Activated CD4-positive, alpha-beta T cell treated with anti-CD3 and anti-CD28 coated beads for 36 hours (primary cell): ENCODE measurements around the gene FCHO2. TPM values are rescaled to one million over a fixed set of nuclear protein-coding genes. Genes with fewer than 3 reads are reported as not detected.
"Not testable (repeated sequence)": the region's sequence is repeated elsewhere in the genome, so short reads cannot be mapped to it uniquely, and the experiment has no call there.

ENCODE experiments used
- ATAC-seq: fragments of 200-7000 bp; cut with Tn5 transposase; one replicate; pipeline ENCODE4 v1.10.0; 2021; ENCODE audit warnings: mild to moderate bottlenecking, moderate library complexity
- CTCF ChIA-PET: fragments of 350-600 bp; sonication (Branson Sonifier 250); formaldehyde crosslinking; loops from one replicate; lab custom pipeline; 2021; ENCODE audit warnings: antibody characterized with exemption; lab: Charles Lee
- POLR2A ChIA-PET: fragments of 350-600 bp; sonication (Branson Sonifier 250); formaldehyde crosslinking; loops from one replicate; lab custom pipeline; 2021; ENCODE audit warnings: antibody characterized with exemption, inconsistent platforms; lab: Charles Lee
- DNase-seq: peaks from one replicate; pipeline ENCODE4 v3.0.0-alpha.2; 2020
- H3K27ac Mint-ChIP-seq: one replicate; pipeline ENCODE4 v1.8.0; 2021; ENCODE audit warnings: mixed read lengths
- H3K27me3 Mint-ChIP-seq: one replicate; pipeline ENCODE4 v1.8.0; 2021; ENCODE audit warnings: mixed read lengths
- H3K36me3 Mint-ChIP-seq: one replicate; pipeline ENCODE4 v1.8.0; 2021; ENCODE audit warnings: low read depth, mixed read lengths
- H3K4me1 Mint-ChIP-seq: one replicate; pipeline ENCODE4 v1.8.0; 2021; ENCODE audit warnings: mixed read lengths
- H3K4me3 Mint-ChIP-seq: one replicate; pipeline ENCODE4 v1.8.0; 2021; ENCODE audit warnings: mild to moderate bottlenecking, moderate library complexity, mixed read lengths
- H3K9me3 Mint-ChIP-seq: one replicate; pipeline ENCODE4 v1.8.0; 2021; ENCODE audit warnings: low read depth, mixed read lengths
- intact Hi-C, 2 experiments: fragments of 100-400 bp; cut with DNase I in 1 of 2; cut with micrococcal nuclease in 1 of 2; formaldehyde crosslinking; loops; one replicate each; pipeline versions ENCODE4 v1.14.2 to v1.15.1; 2022 to 2024; cut with DNase I, micrococcal nuclease
- total RNA-seq, 2 experiments: library from RNA; stranded (reverse); gene quantifications; one replicate each; pipeline ENCODE4 v1.2.3, GENCODE V29; 2021

The FCHO2 gene
- total RNA-seq, 2 experiments from 2014 or later = 0.86 to 1.3 TPM

DNA sequence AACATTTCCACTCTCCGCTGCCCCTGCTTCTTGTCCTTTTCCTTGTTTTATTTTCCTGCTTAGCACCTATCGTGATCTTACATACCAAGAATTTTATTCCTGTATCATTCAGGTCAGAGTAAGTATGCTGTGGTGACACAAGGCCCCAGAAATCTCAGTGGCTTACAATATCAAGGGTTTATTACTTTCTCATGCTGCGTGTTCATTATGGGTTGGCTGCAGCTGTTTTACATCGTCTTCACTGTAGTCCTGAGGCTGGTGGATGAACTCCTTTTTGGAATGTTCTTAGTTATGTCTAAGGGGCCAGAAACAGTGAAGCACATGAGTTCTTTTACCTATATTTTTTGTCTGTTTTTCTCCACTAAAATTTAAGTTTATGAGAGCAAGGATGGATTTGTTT lies 51.2 kb downstream of the FCHO2 start:
- Mint-ChIP-seq H3K36me3 (no peaks in the 10 kb centered on the region), H3K9me3 (no peaks in the 10 kb centered on the region), H3K27ac (no peak overlapping the region), H3K4me1 (no peaks in the 10 kb centered on the region), H3K4me3 (no peak overlapping the region), H3K27me3 (no peaks in the 10 kb centered on the region)
- ChIA-PET POLR2A (no interaction called here), CTCF (interaction anchor here (0.6 kb wide), 1 partner anchor 165 kb away, joined by 3 read pairs; no protein-coding TSS in a partner anchor)
- ATAC-seq (no peak), DNase-seq (no peak)
- intact Hi-C loops = no loop called here

DNA sequence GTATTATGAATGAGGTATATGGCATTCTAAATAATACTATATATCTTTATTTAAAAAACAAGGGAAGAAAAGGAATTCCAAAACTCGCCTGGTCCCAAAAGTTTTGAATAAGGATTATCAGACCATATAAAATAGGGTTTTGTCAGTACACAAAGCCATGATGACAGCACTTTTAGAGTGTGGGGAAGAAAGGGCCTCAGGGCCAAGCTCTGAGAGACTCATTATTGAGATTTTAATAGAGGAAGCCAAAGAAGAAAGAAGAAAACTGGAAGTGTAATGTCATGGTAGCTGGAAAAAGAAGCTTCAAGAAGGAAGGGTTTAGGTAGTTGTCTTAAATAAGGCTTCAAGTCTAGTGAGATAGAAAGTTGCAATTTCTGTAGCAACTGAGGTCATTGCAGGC lies 53.0 kb downstream of the FCHO2 start:
- Mint-ChIP-seq H3K9me3 (no peaks in the 10 kb centered on the region), H3K4me1 (no peaks in the 10 kb centered on the region), H3K27me3 (no peaks in the 10 kb centered on the region), H3K27ac (no peak overlapping the region), H3K4me3 (no peak overlapping the region), H3K36me3 (no peaks in the 10 kb centered on the region)
- intact Hi-C loops = no loop called here
- ChIA-PET POLR2A (no interaction called here), CTCF (no interaction called here)
- ATAC-seq = no peak
- DNase-seq = no peak

DNA sequence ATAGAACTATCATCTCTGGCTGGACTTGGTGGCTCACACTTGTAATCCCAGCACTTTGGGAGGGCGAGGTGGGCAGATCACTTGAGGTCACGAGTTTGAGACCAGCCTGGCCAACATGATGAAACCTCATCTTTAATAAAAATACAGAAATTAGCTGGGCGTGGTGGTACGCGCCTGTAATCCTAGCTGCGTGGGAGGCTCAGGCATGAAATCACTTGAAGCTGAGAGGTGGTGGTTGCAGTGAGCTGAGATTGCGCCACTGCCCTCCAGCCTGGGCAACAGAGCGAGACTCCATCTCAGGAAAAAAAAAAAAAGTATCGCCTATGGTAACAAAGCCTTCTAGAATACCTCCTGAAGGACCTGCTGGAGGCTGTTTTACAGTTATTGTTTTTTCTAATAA lies 55.8 kb downstream of the FCHO2 start:
- CTCF ChIA-PET, H3K9me3 Mint-ChIP-seq, H3K27me3 Mint-ChIP-seq, H3K36me3 Mint-ChIP-seq, H3K27ac Mint-ChIP-seq, H3K4me3 Mint-ChIP-seq, DNase-seq, H3K4me1 Mint-ChIP-seq, intact Hi-C loops, POLR2A ChIA-PET, ATAC-seq: not testable (repeated sequence)

DNA sequence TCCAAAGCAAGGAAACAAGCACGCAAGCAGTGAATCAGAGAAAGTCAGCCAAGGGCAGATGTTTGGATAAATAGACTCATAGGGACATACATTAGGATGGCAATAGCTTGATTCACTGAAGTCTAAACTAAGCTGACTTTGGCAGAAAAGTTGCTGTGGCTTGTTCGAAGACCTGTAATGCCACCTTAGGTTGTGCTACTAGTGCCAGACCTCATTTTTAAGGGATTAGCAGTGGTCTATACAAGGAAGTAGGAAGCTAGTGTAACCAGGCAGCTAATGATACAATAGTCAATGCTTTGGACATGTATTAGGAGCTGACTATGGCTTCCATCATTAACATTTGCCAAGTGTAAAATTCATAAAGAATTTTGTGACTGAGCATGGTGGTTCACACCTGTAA lies 63.1 kb downstream of the FCHO2 start:
- CTCF ChIA-PET = no interaction called here
- Mint-ChIP-seq H3K9me3 (no peaks in the 10 kb centered on the region), H3K4me3 (no peak overlapping the region), H3K27ac (no peak overlapping the region), H3K4me1 (no peaks in the 10 kb centered on the region), H3K27me3 (peaks cover 7% of the 10 kb centered on the region), H3K36me3 (no peaks in the 10 kb centered on the region)
- POLR2A ChIA-PET = no interaction called here
- DNase-seq (no peak), ATAC-seq (no peak)
- intact Hi-C loops = no loop called here

DNA sequence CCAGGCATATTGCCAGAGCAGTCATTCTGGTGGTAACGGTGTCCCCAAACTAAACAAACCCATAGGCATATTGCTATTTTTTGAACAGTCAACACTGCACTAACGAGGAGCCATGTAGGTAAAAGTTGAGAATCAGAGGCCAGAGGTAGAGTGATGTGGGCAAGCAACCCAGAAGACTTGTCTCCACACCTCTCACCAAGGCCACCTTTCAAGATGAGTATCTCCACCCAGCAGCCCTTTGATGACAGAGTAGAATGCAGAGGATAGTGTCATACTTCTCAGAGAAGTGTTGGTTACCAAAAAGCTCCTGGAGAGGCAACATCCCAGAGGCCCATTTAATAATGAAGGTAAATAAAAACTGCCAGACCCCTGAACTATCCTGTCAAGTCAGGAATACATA lies 63.9 kb downstream of the FCHO2 start:
- Mint-ChIP-seq H3K4me1 (no peaks in the 10 kb centered on the region), H3K4me3 (no peak overlapping the region), H3K36me3 (no peaks in the 10 kb centered on the region), H3K27ac (no peak overlapping the region), H3K9me3 (no peaks in the 10 kb centered on the region), H3K27me3 (peaks cover 7% of the 10 kb centered on the region)
- ATAC-seq (peak; percentile 30), DNase-seq (no peak)
- POLR2A ChIA-PET = no interaction called here
- CTCF ChIA-PET = no interaction called here
- intact Hi-C loops = no loop called here

DNA sequence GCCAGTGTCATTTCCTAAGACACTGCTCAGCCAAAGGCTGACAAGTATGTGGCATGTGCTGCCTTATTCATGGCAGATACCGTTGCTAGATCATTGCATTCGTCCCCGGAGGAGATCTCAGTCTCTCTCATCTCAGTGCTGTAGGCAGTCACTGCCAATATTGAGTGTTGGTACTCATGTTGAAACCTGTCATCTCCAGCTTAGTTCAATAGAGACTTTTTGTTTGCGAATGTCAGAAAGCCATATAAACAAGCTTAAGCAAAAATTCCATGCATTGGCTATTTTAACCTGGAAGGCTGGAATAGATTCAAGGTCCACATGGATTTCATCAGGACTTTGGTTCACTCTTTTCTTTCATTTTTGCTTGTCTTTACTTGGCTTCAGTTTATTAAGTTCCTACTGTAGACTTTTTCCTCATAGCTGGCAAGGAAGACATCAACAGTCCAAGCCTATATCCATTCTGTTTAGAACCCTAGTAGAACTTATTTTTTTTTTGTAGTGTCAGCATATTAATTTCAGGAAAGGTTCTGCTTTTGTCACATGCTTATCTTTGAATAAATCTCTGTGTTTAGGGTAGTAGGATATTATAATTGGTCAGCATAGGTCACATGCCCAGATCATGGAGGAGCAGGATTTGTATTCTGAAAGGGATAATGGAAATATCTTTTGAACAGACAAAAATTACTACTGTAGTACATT lies 66.8 kb downstream of the FCHO2 start:
- Mint-ChIP-seq H3K27ac (no peak overlapping the region), H3K4me3 (no peak overlapping the region), H3K27me3 (peaks cover 9% of the 10 kb centered on the region), H3K9me3 (no peaks in the 10 kb centered on the region), H3K4me1 (no peaks in the 10 kb centered on the region), H3K36me3 (no peaks in the 10 kb centered on the region)
- intact Hi-C loops = no loop called here
- ChIA-PET POLR2A (interaction anchor here (0.6 kb wide), 2 partner anchors 164 to 481 kb away, joined by 3 to 4 read pairs; no protein-coding TSS in a partner anchor), CTCF (no interaction called here)
- no peak for ATAC-seq
- DNase-seq = no peak

DNA sequence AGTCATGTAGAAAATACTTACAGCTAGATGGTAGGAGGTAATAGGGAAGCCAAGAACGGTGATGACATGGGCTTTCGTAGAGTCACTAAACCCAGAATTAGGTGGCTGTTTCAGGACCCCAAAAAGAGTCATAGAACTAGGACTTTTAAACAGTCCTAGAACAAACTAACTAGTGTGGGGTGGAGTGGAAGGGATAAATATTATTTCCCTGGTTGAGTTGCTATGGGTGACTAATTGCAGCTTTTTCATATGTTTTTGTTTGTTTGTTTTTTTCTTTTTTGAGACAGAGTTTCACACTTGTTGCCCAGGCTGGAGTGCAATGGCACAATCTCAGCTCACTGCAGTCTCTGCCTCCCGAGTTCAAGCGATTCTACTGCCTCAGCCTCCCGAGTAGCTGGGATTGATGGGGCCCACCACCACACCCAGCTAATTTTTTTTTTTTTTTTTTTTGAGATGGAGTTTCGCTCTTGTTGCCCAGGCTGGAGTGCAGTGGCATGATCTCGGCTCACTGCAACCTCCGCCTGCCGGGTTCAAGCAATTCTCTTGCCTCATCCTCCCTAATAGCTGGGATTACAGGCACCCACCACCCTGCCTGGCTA lies 69.2 kb downstream of the FCHO2 start:
- ATAC-seq, H3K4me3 Mint-ChIP-seq, DNase-seq, H3K36me3 Mint-ChIP-seq, CTCF ChIA-PET, intact Hi-C loops, H3K4me1 Mint-ChIP-seq, H3K9me3 Mint-ChIP-seq, POLR2A ChIA-PET, H3K27ac Mint-ChIP-seq: not testable (repeated sequence)
- H3K27me3 Mint-ChIP-seq = peaks cover 11% of the 10 kb centered on the region

DNA sequence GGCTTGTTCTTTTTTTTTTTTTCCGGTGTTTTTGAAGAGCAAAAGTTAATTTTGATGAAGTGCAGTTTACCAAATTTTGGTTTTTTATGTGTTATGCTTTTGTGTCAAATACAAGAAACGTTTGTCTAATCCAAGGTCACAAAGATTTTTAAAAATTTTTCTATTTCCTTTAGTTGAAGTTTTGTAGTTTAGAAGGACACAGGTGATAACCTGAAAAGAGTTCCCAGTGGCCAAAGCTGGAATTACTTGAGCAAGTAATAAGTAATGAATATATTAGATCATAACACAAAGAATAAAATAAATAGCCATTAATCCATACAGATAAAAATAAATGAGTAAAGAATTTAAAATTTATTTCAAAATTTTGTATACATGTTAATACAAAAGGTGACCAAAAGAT lies 71.5 kb downstream of the FCHO2 start:
- H3K27ac Mint-ChIP-seq = no peak overlapping the region

DNA sequence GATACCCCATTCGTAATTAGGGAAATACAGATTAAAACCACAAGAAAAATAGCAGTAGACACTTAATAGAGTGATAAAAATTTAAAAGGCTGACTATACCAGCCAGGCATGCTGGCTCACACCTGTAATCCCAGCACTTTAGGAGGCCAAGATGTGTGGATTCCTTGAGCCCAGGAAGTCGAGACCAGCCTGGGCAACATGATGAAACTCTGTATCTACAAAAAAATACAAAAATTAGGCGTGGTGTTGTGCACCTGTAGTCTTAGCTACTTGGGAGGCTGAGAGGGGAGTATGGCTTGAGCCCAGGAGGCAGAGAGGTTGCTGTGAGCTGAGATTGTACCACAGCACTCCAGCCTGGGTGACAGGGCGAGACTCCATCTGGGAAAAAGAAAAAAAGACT lies 72.0 kb downstream of the FCHO2 start:
- no peaks in the 10 kb centered on the region for H3K9me3 Mint-ChIP-seq
- intact Hi-C loops = no loop called here
- H3K4me3 Mint-ChIP-seq = no peak overlapping the region
- DNase-seq (no peak), ATAC-seq (no peak)
- ChIA-PET CTCF (interaction anchor here (0.6 kb wide), 1 partner anchor 322 kb away, joined by 3 read pairs; no protein-coding TSS in a partner anchor), POLR2A (no interaction called here)
- H3K36me3 Mint-ChIP-seq = no peaks in the 10 kb centered on the region
- no peak overlapping the region for H3K27ac Mint-ChIP-seq
- no peaks in the 10 kb centered on the region for H3K4me1 Mint-ChIP-seq
- H3K27me3 Mint-ChIP-seq = peaks cover 4% of the 10 kb centered on the region

More for the DNA sequence above, 71.5 kb downstream of the FCHO2 start:
- CTCF ChIA-PET = no interaction called here
- H3K9me3 Mint-ChIP-seq = no peaks in the 10 kb centered on the region
- intact Hi-C loops = no loop called here
- H3K27me3 Mint-ChIP-seq = peaks cover 5% of the 10 kb centered on the region
- no peak for ATAC-seq
- POLR2A ChIA-PET = no interaction called here
- no peak overlapping the region for H3K4me3 Mint-ChIP-seq
- H3K36me3 Mint-ChIP-seq = no peaks in the 10 kb centered on the region
- no peaks in the 10 kb centered on the region for H3K4me1 Mint-ChIP-seq
- DNase-seq = no peak

DNA sequence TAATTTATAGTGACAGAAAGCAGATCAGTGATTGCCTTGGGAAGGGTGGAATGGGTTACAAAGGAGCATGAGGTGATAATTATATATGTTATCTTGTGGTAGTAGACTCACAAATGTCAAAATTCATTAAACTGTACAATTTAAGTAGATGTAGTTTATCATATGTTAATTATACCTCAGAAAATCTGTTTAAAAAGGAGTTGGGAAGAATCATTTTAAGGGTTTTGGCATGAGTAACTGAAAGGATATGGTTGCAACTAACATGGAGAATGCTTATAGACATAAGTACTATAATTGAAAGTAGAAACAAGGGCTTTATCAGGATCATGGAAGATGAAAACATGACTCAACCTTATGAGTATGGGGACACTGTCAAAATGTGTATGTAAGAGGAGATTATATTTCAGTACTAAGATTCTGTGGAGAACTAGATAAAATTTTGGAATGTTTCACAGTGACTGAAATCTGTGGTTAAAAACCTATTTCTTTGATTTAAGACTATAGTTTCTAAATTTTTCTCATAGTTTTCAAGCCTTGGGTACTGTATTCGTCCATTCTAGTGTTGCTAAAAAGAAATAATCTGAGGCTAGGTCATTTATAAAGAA lies 73.3 kb downstream of the FCHO2 start:
- intact Hi-C loops = no loop called here
- no peak overlapping the region for H3K27ac Mint-ChIP-seq
- no peak for ATAC-seq
- H3K27me3 Mint-ChIP-seq = peaks cover 4% of the 10 kb centered on the region
- no peaks in the 10 kb centered on the region for H3K36me3 Mint-ChIP-seq
- ChIA-PET CTCF (no interaction called here), POLR2A (no interaction called here)
- no peak for DNase-seq
- no peaks in the 10 kb centered on the region for H3K4me1 Mint-ChIP-seq
- no peak overlapping the region for H3K4me3 Mint-ChIP-seq
- H3K9me3 Mint-ChIP-seq = no peaks in the 10 kb centered on the region

DNA sequence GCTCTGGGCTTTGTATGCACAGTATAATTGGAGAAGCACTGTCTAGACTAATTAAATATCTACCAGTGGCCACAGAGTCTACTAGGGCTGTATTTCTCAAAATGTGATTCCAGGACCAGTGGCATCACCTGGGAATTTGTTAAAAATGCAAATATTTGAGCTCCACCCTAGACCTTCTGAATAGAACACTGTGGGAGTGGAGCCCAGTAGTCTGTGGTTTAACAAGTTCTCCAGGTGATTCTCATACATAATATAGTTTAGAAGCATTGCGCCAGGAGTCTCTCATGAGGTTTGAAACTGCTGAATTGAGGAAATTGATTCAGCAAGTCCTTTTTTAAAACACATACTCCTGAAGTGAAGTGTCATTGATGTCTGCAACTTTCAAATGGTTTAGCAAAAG lies 74.7 kb downstream of the FCHO2 start:
- ChIA-PET CTCF (no interaction called here), POLR2A (no interaction called here)
- Mint-ChIP-seq H3K36me3 (no peaks in the 10 kb centered on the region), H3K27me3 (peaks cover 2% of the 10 kb centered on the region), H3K27ac (no peak overlapping the region), H3K9me3 (no peaks in the 10 kb centered on the region), H3K4me3 (no peak overlapping the region), H3K4me1 (no peaks in the 10 kb centered on the region)
- intact Hi-C loops = no loop called here
- DNase-seq (no peak), ATAC-seq (no peak)

DNA sequence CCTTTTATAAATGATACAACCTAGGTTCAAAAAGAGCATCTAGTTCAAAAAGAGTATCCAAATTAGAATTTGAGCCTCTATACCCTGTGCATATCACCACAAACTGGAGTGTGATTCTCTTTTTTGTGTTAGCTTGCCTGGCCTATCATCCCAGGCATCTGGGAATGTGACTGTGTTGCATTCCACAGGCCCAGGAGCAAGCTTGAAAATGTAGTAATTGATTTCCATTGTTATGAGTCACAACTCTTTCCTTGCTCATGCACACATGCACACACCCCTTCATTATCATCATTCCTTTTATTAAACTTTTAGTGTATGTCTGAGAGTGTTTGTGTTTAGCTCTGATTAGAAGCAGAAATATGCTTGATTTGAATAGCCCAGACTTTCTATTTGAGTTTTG lies 75.2 kb downstream of the FCHO2 start:
- no peak for DNase-seq
- intact Hi-C loops = no loop called here
- no peaks in the 10 kb centered on the region for H3K36me3 Mint-ChIP-seq
- ATAC-seq = no peak
- ChIA-PET CTCF (no interaction called here), POLR2A (no interaction called here)
- H3K27me3 Mint-ChIP-seq = peaks cover 2% of the 10 kb centered on the region
- H3K4me1 Mint-ChIP-seq = no peaks in the 10 kb centered on the region
- H3K27ac Mint-ChIP-seq = no peak overlapping the region
- no peak overlapping the region for H3K4me3 Mint-ChIP-seq
- no peaks in the 10 kb centered on the region for H3K9me3 Mint-ChIP-seq
